Measurements from ENCODE around the gene IRF2.
A peak's percentile ranks its signal among the peaks of the same experiment; 100 is the strongest.

- TF ChIP-seq CTCF (IDR thresholded peaks at IDR 0.05) (no peak), POLR2A (IDR thresholded peaks at IDR 0.05) (peak in 1 of 2 donors; percentile 90)
Observed at GRCh38 chr4:184345573-184345922, 128.8 kb downstream of the IRF2 start.

Measured in adrenal gland (tissue), 5 donors.